Activated CD8-positive, alpha-beta T cell treated with anti-CD3 and anti-CD28 coated beads for 36 hours (primary cell): ENCODE measurements around the gene LRRC38. TPM values are rescaled to one million over a fixed set of nuclear protein-coding genes. Genes with fewer than 3 reads are reported as not detected.

Experiments used
- ATAC-seq: fragments of 200-7000 bp; cut with Tn5 transposase; one replicate; pipeline ENCODE4 v1.10.0; 2021; ENCODE audit warnings: mild to moderate bottlenecking, moderate library complexity
- CTCF ChIA-PET: fragments of 350-600 bp; sonication (Branson Sonifier 250); formaldehyde crosslinking; loops from one replicate; lab custom pipeline; 2021; ENCODE audit warnings: antibody characterized with exemption; lab: Charles Lee
- POLR2A ChIA-PET: fragments of 350-600 bp; sonication (Branson Sonifier 250); formaldehyde crosslinking; loops from one replicate; lab custom pipeline; 2021; ENCODE audit warnings: antibody characterized with exemption; lab: Charles Lee
- DNase-seq: peaks from one replicate; pipeline ENCODE4 v3.0.0-alpha.2; 2020
- H3K27ac Mint-ChIP-seq: one replicate; pipeline ENCODE4 v1.8.0; 2021; ENCODE audit warnings: mild to moderate bottlenecking, mixed read lengths
- H3K27me3 Mint-ChIP-seq: one replicate; pipeline ENCODE4 v1.8.0; 2021; ENCODE audit warnings: mixed read lengths
- H3K36me3 Mint-ChIP-seq: one replicate; pipeline ENCODE4 v1.8.0; 2021; ENCODE audit warnings: low read depth, mixed read lengths
- H3K4me1 Mint-ChIP-seq: one replicate; pipeline ENCODE4 v1.8.0; 2021; ENCODE audit warnings: low read depth, mixed read lengths
- H3K4me3 Mint-ChIP-seq: one replicate; pipeline ENCODE4 v1.8.0; 2021; ENCODE audit warnings: mild to moderate bottlenecking, moderate library complexity, mixed read lengths
- H3K9me3 Mint-ChIP-seq: one replicate; pipeline ENCODE4 v1.8.0; 2021; ENCODE audit warnings: mixed read lengths
- intact Hi-C: fragments of 100-400 bp; cut with micrococcal nuclease; formaldehyde crosslinking; loops from one replicate; pipeline ENCODE4 v1.10.0; 2022
- total RNA-seq, 2 experiments: library from RNA; stranded (reverse); gene quantifications; one replicate each; pipeline ENCODE4 v1.2.3, GENCODE V29; 2021
- TF ChIP-seq, protein P1 (sequence below): fragments of 200-600 bp; IDR thresholded peaks from one replicate; pipeline ENCODE4 v1.8.0; 2022; ENCODE audit warnings: antibody characterized with exemption, mild to moderate bottlenecking

LRRC38 gene
- total RNA-seq, 2 experiments from 2014 or later, result not detected

DNA sequence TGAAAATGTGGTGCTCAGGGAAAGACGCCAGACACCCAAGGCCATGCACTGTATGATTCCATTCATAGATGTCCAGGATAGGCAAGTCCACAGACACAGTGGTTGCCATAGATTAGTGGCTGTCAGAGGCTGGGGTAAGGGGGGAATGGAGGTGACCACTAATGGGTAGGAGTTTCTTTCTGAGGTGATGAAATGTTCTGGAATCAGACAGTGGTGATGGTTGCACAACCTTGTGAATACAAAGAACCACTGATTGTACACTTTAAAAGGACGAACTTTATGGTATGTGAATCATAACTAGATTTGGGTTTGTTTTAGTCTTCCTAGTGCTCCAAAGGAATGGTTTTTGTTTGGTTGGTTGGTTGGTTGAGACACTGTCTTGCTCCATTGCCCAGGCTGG is 51.8 kb downstream of the LRRC38 start:
- intact Hi-C loops, result no loop called here
- POLR2A ChIA-PET, result interaction anchor here (0.6 kb wide), 1 partner anchor 489 kb away, joined by 4 read pairs; no protein-coding TSS in a partner anchor
- no peaks in the 10 kb centered on the region for H3K36me3 Mint-ChIP-seq
- H3K27me3 Mint-ChIP-seq, result no peaks in the 10 kb centered on the region
- no peak for DNase-seq
- ATAC-seq, result no peak
- CTCF ChIA-PET, result no interaction called here
- H3K9me3 Mint-ChIP-seq, result no peaks in the 10 kb centered on the region
- no peaks in the 10 kb centered on the region for H3K4me1 Mint-ChIP-seq
- TF ChIP-seq, protein P1, sequence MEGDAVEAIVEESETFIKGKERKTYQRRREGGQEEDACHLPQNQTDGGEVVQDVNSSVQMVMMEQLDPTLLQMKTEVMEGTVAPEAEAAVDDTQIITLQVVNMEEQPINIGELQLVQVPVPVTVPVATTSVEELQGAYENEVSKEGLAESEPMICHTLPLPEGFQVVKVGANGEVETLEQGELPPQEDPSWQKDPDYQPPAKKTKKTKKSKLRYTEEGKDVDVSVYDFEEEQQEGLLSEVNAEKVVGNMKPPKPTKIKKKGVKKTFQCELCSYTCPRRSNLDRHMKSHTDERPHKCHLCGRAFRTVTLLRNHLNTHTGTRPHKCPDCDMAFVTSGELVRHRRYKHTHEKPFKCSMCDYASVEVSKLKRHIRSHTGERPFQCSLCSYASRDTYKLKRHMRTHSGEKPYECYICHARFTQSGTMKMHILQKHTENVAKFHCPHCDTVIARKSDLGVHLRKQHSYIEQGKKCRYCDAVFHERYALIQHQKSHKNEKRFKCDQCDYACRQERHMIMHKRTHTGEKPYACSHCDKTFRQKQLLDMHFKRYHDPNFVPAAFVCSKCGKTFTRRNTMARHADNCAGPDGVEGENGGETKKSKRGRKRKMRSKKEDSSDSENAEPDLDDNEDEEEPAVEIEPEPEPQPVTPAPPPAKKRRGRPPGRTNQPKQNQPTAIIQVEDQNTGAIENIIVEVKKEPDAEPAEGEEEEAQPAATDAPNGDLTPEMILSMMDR, result no peak
- no peak overlapping the region for H3K27ac Mint-ChIP-seq
- H3K4me3 Mint-ChIP-seq, result no peak overlapping the region

DNA sequence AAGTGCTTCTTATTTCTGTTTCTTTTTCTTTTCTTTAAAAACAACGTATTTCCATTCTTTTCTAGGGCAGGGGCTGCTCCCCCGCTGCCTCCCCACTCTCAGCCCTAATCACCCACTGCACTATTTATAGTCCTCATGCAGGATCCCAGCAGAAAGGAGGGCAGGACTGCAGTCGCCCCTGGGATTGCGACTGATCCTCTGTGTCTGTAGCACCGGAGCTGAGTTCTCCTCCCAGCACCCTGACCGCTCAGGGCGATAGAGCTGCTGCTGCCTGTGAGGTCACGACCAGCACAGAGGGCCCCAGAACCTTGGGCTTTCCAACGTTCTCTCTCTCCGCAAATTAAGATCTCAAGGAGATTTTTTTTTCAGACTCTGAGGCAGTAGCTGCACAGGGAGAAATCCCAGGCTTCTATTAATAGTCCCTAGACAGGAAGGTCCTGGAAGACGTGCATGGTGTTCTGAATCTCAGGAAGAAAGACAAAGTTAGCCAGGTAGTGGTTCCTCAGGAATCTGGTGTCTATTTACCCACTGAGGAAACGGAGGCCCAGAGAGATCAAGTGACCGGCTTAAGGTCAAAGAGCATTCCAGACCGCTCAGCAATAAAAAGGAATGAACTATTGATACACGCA is 56.8 kb downstream of the LRRC38 start:
- Mint-ChIP-seq H3K36me3 (no peaks in the 10 kb centered on the region), H3K27me3 (peaks cover 2% of the 10 kb centered on the region), H3K4me3 (no peak overlapping the region), H3K4me1 (no peaks in the 10 kb centered on the region), H3K9me3 (no peaks in the 10 kb centered on the region), H3K27ac (no peak overlapping the region)
- intact Hi-C loops, result no loop called here
- DNase-seq (no peak), ATAC-seq (no peak)
- TF ChIP-seq, protein P1, result no peak
- CTCF ChIA-PET, result no interaction called here
- POLR2A ChIA-PET, result no interaction called here

DNA sequence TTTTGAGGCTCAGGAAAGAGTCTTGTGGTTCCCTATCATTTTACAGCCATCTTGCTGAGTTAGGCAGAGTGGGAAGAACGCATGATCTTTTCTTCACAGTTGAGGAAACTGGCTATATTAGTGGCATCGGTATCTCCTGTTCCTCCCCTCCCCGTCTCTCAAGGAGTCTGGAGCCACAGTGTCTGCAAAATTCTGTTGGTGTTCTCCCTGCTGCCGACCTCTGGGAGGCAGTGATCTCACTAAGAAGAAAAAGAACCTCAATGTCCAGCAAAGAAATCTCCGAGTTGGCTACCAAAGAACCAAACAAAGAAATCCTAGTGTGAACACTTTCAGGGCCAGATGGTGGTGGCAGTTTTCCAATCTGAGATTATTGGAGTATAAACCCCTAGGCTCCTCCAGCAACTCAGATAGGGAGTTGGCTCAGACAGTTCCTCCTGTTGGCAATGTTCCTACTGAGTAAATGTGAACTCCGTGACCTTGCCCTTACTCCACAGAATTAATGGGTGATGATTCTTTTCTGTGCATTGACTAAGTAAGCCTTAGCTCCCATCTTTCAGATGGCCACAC is 62.3 kb downstream of the LRRC38 start:
- no peak for ATAC-seq
- TF ChIP-seq, protein P1, result no peak

DNA sequence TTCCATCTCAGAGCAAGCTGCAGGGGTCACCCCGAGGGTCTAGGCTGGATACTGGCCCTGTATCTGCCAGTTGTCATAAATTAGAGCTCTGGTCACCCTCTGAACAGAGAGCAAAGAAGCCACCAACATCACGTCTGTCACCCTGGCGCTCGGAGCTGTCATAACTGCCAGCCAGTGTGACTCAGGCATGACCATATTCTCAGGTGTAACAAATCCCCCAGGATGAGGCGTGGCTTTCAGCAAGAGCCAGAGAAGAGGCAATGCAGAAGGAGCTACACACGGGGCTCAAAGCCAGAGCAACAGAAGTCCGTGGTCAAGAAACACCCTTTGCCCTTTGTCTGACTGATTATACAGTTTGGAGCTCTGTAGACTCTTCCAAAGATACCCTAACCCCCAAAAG is 63.6 kb downstream of the LRRC38 start:
- CTCF ChIA-PET, result no interaction called here

More for the DNA sequence above, 62.3 kb downstream of the LRRC38 start:
- no peaks in the 10 kb centered on the region for H3K36me3 Mint-ChIP-seq
- H3K9me3 Mint-ChIP-seq, result no peaks in the 10 kb centered on the region
- H3K4me3 Mint-ChIP-seq, result no peak overlapping the region
- DNase-seq, result no peak
- no peak overlapping the region for H3K27ac Mint-ChIP-seq
- no peaks in the 10 kb centered on the region for H3K27me3 Mint-ChIP-seq
- intact Hi-C loops, result no loop called here
- H3K4me1 Mint-ChIP-seq, result no peaks in the 10 kb centered on the region
- CTCF ChIA-PET, result no interaction called here
- POLR2A ChIA-PET, result no interaction called here

More for the DNA sequence above, 63.6 kb downstream of the LRRC38 start:
- Mint-ChIP-seq H3K4me3 (no peak overlapping the region), H3K27ac (no peak overlapping the region), H3K36me3 (no peaks in the 10 kb centered on the region), H3K27me3 (no peaks in the 10 kb centered on the region), H3K4me1 (no peaks in the 10 kb centered on the region), H3K9me3 (no peaks in the 10 kb centered on the region)
- TF ChIP-seq, protein P1, result no peak
- intact Hi-C loops, result no loop called here
- POLR2A ChIA-PET, result no interaction called here
- DNase-seq (no peak), ATAC-seq (no peak)
